Posterior vena cava (tissue), 2 donors: ENCODE measurements around the gene ACAP1. TPM values are rescaled to one million over a fixed set of nuclear protein-coding genes. Genes with fewer than 3 reads are reported as not detected.

Experiments used
- DNase-seq: peaks from one replicate; pipeline ENCODE4 v3.0.0-alpha.2; 2020; ENCODE audit warnings: low spot score
- intact Hi-C, 2 donors: fragments of 100-400 bp; cut with DNase I; formaldehyde crosslinking; loops; one replicate each; pipeline versions ENCODE4 v1.14.1 to v1.14.2; 2022 to 2023
- long read RNA-seq, 2 donors: library from polyadenylated mRNA; unstranded; transcript quantifications; one replicate each; pipeline ENCODE4 v2.0.0, GENCODE V29; 2020 to 2021
- total RNA-seq, 2 donors: library from RNA; stranded (reverse); fragmentation: NEBNext Ultra II Directional; extraction: Animal tissue kit (Norgen Biotek cat#: 25700); gene quantifications; one replicate each; pipeline ENCODE4 v1.2.1, GENCODE V29; 2021
- donor health status: DM: yes; HTN: yes; CAD: no.
- donor health status: DM: yes; HTN: yes; CAD: no.

ACAP1 gene, protein sequence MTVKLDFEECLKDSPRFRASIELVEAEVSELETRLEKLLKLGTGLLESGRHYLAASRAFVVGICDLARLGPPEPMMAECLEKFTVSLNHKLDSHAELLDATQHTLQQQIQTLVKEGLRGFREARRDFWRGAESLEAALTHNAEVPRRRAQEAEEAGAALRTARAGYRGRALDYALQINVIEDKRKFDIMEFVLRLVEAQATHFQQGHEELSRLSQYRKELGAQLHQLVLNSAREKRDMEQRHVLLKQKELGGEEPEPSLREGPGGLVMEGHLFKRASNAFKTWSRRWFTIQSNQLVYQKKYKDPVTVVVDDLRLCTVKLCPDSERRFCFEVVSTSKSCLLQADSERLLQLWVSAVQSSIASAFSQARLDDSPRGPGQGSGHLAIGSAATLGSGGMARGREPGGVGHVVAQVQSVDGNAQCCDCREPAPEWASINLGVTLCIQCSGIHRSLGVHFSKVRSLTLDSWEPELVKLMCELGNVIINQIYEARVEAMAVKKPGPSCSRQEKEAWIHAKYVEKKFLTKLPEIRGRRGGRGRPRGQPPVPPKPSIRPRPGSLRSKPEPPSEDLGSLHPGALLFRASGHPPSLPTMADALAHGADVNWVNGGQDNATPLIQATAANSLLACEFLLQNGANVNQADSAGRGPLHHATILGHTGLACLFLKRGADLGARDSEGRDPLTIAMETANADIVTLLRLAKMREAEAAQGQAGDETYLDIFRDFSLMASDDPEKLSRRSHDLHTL
- 10 to 100 TPM; 11.9 to 15.2 TPM for total RNA-seq
- long read RNA-seq, donor 1, partial matches to known transcripts: 1 of 2 reads
- long read RNA-seq, donor 1, other reads (novel, unspliced or antisense): 1 of 2 reads
- long read RNA-seq, donor 2, partial matches to known transcripts: 2 of 5 reads
- long read RNA-seq, donor 2, other reads (novel, unspliced or antisense): 0 of 5 reads

DNA sequence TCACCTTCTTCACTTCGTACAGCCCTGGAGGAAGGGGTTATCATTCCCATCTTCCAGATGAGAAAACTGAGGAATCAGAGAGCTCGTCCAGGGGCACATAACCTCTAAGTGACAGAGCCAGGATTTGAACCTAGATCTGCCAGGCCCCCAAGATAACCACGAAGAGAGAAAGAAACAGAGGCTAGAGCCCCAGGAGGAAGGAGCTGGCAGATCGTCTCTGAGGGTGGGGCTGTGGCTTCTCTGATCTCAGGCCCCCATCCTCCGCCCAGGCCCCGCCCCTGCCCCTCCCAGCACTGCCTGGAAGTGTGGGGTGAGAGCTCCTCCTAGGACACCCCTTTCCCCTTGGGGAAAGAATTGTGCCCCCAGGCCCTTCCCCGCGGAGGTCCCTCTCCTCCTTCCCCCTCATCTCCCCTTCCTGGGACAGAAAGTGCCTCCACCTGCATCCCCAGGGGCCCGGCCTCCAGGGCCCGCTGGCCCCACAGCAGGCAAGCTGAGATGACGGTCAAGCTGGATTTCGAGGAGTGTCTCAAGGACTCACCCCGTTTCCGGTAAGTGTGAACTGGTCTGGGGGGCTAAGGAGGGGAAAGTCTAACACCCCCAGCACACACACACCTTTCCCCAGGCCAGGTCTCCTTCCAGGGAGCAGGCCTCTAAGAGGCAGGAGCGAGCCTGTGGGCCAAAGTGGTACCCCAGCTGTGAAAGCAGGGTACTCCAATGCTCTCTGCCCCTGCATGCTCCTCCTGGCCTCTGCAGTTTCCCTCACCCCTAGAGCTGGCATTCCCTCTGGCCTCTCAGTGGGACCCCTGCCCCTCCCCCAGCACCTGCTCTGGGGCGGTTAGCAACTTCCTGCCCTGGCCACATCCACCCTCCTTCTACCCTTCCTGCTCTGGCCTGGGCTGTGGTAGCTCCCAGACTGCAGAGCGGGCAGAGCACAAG is at the start of gene ACAP1:
Gene ACAP1, plus strand, starts transcription at position 290 of the 936 bp plus-strand sequence. Its CDS starts 206 bp downstream, at position 496.
- intact Hi-C loops: no loop called here
- DNase-seq: no peak

DNA sequence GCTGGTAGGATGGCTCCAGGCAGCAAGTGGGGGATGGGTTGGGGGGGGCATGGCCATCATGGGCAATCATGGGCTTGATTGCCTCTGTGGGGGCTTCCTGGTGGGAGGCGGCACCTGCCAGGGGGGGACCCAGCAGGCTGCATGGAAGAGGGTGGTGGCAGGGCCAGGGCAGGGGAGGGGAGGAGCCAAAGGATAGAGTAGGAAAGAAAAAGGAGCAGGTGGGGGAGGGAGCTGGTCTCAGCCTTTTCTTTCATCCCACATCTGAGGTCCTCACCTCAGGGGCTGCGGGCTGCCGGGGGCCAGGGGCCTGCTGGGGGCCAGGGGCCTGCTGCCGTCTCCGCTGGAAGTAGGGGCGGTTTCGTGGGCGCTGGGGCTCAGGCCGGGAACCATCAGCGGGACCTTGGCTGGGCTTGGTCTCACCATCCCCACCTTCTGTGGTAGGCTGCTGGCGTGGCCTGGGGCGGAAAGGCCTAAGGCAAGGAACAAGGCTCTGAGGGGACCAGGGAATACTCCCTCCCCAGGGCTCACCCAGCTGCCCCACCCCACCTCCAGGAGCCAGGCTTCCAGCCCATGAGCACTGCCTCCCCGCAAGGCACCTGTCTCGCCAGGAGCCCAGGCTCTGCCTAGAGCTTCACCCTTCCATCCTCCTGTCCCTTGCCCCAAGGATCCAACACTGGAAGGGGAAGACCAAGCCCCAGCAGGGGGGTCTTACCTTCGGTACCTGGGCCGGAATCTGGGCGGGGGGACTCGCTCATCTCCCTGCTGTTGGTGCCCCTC is 46.9 kb upstream of the ACAP1 start:
- DNase-seq: no peak
- intact Hi-C loops: loop anchor here (10.0 kb wide), 2 partner anchors 55 to 245 kb away; partner anchors contain the start of gene SLC16A11 (in 1 of the 2)

DNA sequence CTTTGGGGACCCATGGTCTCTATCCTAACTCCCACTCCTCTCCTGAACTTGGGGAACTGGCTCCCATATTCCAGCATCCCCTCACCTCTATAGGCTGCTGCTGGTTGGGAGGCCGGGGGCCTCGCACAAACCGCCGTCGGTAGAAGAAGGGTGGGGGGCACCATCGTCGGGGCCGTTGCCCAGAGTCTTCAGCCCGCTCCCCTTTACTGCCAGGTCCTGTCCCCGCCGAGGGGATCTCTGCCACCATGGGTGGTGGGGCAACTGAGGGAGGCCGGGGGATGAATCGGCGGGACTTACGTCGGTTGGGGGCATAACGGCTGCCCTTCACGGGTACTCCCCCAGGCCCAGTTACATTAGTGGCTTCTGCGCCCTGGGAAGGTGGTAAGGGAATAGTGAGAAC is 46.2 kb upstream of the ACAP1 start:
- intact Hi-C loops: loop anchor here in 1 of 2 donors (10.0 kb wide), 1 partner anchor 55 kb away; no protein-coding TSS in a partner anchor
- no peak for DNase-seq

DNA sequence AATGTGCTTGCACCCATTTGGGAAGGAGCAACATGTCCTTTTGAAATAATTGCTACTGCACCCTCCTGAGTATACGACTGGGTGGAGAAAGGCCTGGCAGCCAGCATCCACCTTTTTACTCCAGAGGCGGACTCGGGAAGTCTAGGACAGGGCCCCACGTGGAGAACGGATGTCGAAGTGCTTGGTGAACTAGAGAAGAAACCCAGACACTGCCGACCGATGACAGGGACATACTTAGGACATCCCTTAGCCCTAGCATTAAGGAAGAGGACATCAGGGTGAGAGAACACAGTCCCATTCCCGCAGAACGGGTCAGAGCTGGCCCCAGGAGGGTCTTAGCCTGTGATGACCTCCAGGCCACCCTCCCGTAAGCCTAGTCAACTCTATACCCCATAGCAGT is 45.6 kb upstream of the ACAP1 start:
- no peak for DNase-seq
- intact Hi-C loops: loop anchor here in 1 of 2 donors (10.0 kb wide), 1 partner anchor 54 kb away; no protein-coding TSS in a partner anchor

DNA sequence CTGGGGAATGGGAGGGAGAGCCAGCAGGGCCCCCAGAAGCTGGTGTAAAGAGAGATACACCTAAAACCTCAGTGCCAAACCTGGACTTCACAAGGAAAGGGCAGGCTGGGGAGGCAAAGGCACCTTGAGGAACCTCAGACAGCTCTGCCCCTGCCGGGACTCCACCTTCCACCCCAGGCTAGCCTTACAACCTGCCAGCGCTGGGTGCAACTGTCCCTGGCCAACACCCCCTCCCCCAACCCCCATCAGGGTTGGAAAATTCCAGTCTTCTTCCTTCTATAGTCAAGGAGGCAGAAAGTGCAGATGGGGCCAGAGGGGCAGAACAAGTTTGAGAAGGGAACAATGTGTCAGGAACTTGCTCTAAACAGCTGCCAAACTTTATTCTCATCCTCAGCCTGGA is 44.1 kb upstream of the ACAP1 start:
- intact Hi-C loops: loop anchor here in 1 of 2 donors (10.0 kb wide), 1 partner anchor 53 kb away; no protein-coding TSS in a partner anchor
- DNase-seq: no peak

DNA sequence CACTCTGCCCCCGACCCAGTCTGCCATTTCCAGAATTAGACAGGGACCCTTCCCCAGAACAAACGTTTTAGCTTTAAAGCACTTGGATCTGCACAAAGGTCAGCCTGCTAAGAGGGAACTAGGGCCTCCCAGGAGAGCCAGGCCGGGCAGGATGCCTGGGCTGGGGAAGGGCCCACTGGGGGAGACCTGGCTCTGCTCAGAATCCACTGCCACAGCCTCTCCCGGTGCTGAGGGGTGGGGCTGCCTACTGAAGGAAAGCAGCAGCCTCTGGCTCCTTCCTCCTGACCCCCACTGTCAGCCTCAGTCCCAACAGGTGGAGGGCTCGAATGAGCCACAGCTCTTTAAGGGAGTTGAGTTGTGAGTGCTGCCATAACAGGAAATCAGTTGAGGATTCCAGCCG is 43.6 kb upstream of the ACAP1 start:
- no peak for DNase-seq
- intact Hi-C loops: loop anchor here in 1 of 2 donors (10.0 kb wide), 1 partner anchor 52 kb away; no protein-coding TSS in a partner anchor

DNA sequence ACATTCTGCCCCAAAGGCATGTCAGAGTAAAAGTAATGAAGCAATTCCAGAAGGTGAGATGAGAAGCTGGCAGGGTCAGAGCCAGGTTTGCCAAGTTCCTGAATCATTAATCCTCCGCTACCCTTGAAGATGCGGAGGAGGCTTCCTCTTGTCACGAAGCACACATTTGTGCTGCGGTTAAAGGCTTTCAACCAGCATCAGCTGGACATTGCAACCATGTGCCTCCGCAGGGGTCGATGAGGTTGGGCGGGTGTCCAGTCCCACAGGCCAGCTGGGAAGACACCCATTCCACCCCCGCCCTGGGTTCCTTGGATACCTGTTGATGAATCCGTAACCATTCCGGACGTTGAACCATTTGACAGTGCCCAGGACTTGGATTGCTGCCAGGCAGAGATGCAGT is 43.2 kb upstream of the ACAP1 start:
- DNase-seq: no peak
- intact Hi-C loops: loop anchor here in 1 of 2 donors (10.0 kb wide), 1 partner anchor 52 kb away; no protein-coding TSS in a partner anchor

DNA sequence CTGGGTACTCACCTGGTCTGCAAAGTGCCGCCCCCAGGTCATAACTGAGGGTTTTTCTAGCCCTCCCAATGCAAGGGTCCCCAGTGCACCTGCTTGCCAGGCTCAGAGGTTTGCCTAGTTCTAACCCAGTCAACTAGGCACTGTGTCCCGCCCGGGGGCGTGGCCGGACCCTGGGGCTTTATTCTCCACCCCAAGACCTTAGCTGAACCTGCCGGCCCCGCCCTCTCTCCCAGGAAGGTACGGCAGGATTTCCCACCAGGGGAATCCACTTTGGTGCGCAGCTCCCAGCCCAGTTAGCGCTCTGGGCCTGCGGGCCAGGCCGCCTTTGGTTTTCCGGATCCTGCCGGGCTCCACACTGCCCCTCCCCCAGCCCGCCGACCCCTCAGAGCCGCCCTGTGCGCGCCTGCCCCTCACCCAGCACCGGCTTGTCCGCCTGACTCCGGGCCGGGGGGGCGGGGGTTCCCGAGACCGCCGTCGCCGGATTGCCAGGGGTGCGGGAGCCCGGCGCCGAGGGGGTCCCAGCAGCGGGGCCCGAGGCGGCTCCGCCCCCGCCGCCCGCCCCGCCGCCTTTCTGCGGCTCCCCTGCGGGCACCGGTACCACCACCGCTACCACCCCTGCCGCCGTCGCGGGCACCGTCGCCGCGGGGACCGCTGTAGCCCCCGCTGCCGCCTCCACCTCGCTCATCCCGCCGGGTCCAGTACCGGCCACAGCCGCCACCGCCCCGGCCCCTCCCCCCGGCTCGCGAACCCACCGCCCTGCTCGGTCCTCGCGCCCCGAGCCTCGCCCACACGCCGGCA is 42.3 kb upstream of the ACAP1 start:
- DNase-seq: no peak
- intact Hi-C loops: loop anchor here in 1 of 2 donors (10.0 kb wide), 1 partner anchor 51 kb away; no protein-coding TSS in a partner anchor

DNA sequence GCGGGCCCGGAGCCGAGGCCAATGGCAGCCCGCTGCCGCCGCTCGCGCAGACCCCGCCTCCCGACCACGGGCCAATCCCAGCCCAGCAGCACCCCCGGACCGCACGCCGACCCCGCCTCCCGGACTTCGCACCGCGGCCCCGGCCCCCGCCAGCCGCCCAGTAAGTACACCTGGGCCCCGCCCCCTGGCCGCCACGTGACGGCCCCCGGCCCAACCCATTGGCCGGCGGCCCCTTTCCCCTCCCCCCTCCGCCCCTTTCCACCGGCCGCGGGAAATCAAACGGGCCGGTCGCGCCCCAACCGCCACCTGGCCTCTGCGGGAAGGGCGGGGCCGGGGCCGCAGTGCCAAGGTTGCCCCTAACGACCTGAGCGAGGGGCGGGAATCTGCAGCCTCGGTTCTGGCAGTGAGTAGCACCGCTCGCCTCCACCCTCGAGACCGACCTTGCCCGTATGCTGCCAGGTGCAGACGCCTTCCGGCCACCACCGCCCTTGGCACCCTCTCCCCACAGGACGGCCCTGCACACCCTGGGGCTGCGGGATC is 41.6 kb upstream of the ACAP1 start, which contains the start of gene YBX2:
Gene YBX2, minus strand, starts transcription at position 26 of the 540 bp plus-strand sequence. CDS start 139 bp downstream, outside the sequence.
- intact Hi-C loops: loop anchor here in 1 of 2 donors (10.0 kb wide), 1 partner anchor 50 kb away; no protein-coding TSS in a partner anchor
- DNase-seq: no peak

DNA sequence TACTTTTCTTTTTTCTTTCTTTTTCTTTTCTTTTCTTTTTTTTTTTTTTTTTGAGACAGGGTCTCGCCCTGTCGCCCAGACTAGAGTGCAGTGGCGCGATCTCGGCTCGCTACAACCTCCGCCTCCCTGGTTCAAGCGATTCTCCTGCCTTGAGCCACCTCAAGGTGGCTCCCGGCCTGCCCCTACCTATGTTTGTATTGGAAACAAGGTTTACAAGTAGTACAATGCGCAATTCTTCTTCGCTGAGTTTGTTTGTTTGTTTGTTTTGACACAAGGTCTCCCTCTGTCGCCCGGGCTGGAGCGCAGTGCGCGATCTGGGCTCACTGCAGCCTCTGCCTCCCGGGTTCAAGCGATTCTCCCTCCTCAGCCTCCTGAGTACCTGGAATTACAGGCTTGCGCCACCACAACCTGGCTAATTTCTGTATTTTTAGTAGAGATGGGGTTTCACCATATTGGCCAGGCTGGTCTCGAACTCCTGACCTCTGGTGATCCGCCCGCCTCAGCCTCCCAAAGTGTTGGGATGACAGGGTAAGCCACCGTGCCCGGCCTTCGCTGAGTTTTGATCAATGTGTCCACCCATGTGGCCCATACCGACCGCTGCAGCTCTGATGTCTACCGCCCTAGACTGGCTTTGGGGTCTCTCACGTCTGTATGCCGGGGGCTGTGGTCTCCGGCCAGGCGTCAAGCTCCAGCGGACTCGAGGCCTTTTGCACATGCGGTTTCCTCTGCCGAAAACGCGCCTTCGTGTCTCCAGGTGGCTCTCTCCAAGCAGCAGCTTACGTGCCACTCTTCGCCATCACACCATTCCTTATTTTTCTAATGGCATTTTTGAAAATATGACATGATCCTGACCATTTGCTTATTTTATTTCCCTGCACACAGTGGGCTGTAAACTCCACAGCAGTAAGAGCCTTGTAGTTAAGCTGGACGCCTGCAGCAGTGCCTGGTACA is 40.8 kb upstream of the ACAP1 start:
- DNase-seq: no peak
- intact Hi-C loops: loop anchor here in 1 of 2 donors (2.0 to 10.0 kb wide), 2 partner anchors 15 to 49 kb away; partner anchors contain the start of gene SLC2A4

DNA sequence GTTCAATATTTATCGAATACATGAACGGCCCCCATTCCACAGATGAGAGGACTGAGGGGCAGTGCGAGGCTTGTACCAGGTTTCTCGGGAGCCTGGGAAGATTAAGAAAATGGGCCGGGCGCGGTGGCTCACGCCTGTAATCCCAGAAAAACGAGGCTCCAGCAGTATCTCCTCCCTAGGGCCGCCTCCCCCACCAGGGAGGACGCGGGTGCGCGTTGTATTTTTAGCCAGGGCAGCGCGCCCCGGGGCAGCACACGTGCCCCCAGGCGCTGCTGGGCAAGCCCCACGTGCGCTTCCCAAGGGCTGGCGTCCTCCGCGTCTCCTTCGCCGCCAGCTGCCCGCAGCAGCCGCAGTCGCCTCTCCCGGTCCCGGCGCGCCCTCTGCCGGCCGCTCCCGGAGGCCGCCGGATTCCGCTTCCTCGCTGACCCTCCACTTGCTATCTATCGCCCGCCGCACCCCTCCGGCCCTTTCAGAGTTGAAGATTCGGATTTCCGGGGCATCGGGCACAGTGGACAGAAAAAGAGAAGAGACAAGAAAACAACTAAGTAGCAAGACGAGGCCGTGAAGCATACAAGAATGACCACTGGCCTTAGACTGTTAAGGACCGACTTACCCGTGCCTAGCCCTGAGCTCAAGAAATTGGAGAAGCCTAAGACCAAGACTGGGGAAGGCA is 40.0 kb upstream of the ACAP1 start:
- DNase-seq: peak; percentile 95
- intact Hi-C loops: loop anchor here in 1 of 2 donors (2.0 to 10.0 kb wide), 2 partner anchors 16 to 48 kb away; partner anchors contain the start of gene SLC2A4

DNA sequence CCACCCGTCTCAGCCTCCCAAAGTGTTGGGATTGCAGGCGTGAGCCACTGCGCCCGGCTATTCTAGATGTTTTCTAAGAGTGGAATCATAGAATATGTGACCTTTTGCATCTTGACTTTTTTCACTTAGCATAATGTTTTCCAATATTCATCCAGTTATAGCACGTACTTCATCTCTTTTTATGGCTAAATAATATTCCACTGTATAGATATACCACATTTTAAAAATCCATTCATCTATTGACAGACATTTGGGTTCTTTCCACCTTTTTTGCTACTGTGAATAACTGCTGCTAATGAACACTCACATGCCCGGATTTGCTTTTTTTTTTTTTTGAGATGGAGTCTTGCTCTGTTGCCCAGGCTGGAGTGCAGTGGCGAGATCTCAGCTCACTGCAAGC is 32.1 kb upstream of the ACAP1 start:
- intact Hi-C loops: no loop called here
- DNase-seq: no peak

DNA sequence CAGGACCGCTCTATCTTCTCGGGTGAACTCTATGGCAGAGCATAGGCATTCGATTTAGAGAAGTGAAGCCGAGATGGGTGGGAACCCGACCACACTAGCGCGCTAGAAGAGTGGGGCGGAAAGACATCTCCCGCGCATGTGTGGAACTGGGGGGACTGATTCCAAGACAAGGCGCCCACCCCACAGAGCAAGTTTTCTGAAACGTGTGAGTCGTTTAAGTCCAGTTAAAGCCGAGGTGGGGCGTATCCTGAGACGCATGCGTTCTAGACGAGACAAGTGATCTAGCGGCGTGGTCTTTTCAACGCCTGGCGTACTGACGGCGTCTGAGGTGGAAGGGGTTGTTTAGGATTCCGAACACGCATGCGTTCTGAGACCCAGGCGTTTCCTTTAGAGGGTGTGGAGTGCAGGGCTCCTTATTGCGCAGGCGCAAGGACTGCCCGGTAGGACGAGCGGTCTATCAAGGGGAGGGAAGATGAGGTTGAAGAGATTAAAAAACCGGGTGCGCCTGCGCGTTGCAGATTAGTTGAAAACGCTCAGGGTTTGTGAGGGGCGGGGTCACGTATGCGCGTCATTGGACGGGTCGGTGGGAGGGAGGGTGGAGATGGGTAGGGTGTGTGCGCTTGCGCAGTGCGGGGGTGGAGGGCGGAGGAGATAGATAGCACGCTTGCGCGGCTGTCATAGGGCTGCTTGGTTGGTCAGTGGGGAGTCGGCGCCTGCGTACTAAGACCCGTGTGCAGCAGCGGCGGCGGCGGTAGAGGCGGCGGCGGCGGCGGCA is 29.2 kb upstream of the ACAP1 start, which contains the start of gene EIF5A:
Gene EIF5A, plus strand, starts transcription at position 718 of the 775 bp plus-strand sequence. CDS start 2,008 bp downstream, outside the sequence.
- intact Hi-C loops: no loop called here
- peak; percentile 100 for DNase-seq
